Trophoblast cell (in vitro differentiated cells and primary cell): ENCODE measurements around the gene LYPD4.

Experiments used
- DNase-seq, 2 donors: peaks; one replicate each; pipeline ENCODE4 v3.0.0-alpha.2; 2016
- H2AFZ ChIP-seq: 2 replicates; pipeline ENCODE4 v1.6.1; 2013; ENCODE audit warnings: low read length, moderate library complexity, mild to moderate bottlenecking; ENCODE audit not compliant: insufficient read depth, poor library complexity
- H2AK5ac ChIP-seq: 2 replicates; pipeline ENCODE4 v1.6.1; 2013; ENCODE audit warnings: mild to moderate bottlenecking, low read length
- H2BK120ac ChIP-seq: 2 replicates; pipeline ENCODE4 v1.6.1; 2013; ENCODE audit warnings: low read length, mild to moderate bottlenecking, moderate library complexity; ENCODE audit not compliant: insufficient read depth, poor library complexity
- H2BK12ac ChIP-seq: 2 replicates; pipeline ENCODE4 v1.6.1; 2013; ENCODE audit warnings: mild to moderate bottlenecking, low read length, moderate library complexity
- H2BK5ac ChIP-seq: 2 replicates; pipeline ENCODE4 v1.6.1; 2013; ENCODE audit warnings: low read length, low read depth, moderate library complexity, mild to moderate bottlenecking; ENCODE audit not compliant: poor library complexity
- H3K14ac ChIP-seq: 2 replicates; pipeline ENCODE4 v1.6.1; 2013; ENCODE audit warnings: mild to moderate bottlenecking, low read length
- H3K18ac ChIP-seq: 2 replicates; pipeline ENCODE4 v1.6.1; 2013; ENCODE audit warnings: mild to moderate bottlenecking, low read length
- H3K23ac ChIP-seq: 2 replicates; pipeline ENCODE4 v1.6.1; 2013; ENCODE audit warnings: low read length
- H3K27ac ChIP-seq: 2 replicates; pipeline ENCODE4 v1.5.1; 2013; ENCODE audit warnings: low read depth, mild to moderate bottlenecking, inconsistent platforms, low read length, moderate library complexity
- H3K27me3 ChIP-seq: 2 replicates; pipeline ENCODE4 v1.6.1; 2013; ENCODE audit warnings: inconsistent platforms, mild to moderate bottlenecking, low read length, moderate library complexity; ENCODE audit not compliant: insufficient read depth
- H3K36me3 ChIP-seq, 2 experiments: 1 replicate in 1 of 2; 2 replicates in 1 of 2; pipeline ENCODE4 v1.6.1; 2013; ENCODE audit warnings: low read length in 2 of 2, mild to moderate bottlenecking in 2 of 2, moderate library complexity in 1 of 2; ENCODE audit not compliant: insufficient read depth in 2 of 2, control insufficient read depth in 1 of 2
- H3K4ac ChIP-seq: 2 replicates; pipeline ENCODE4 v1.6.1; 2013; ENCODE audit warnings: low read depth, mild to moderate bottlenecking, low read length, moderate library complexity
- H3K4me1 ChIP-seq, 2 experiments: 1 replicate in 1 of 2; 2 replicates in 1 of 2; pipeline ENCODE4 v1.6.1; 2013; ENCODE audit warnings: low read length in 2 of 2, mild to moderate bottlenecking in 2 of 2, moderate library complexity in 1 of 2; ENCODE audit not compliant: insufficient read depth in 2 of 2, control insufficient read depth in 1 of 2
- H3K4me2 ChIP-seq: 2 replicates; pipeline ENCODE4 v1.6.1; 2013; ENCODE audit warnings: inconsistent platforms, mild to moderate bottlenecking, low read length, moderate library complexity
- H3K4me3 ChIP-seq: 2 replicates; pipeline ENCODE4 v1.5.1; 2013; ENCODE audit warnings: mild to moderate bottlenecking, low read depth, low read length, inconsistent platforms
- H3K79me1 ChIP-seq: one replicate; pipeline ENCODE4 v1.6.1; 2013; ENCODE audit warnings: low read length
- H3K79me2 ChIP-seq: 2 replicates; pipeline ENCODE4 v1.6.1; 2013; ENCODE audit warnings: low read length, mild to moderate bottlenecking; ENCODE audit not compliant: control insufficient read depth, insufficient read depth, poor library complexity
- H3K9ac ChIP-seq: 2 replicates; pipeline ENCODE4 v1.6.1; 2013; ENCODE audit warnings: mild to moderate bottlenecking, low read length
- H3K9me3 ChIP-seq: 2 replicates; pipeline ENCODE4 v1.6.1; 2013; ENCODE audit warnings: low read depth, mild to moderate bottlenecking, control low read depth, inconsistent platforms, low read length; ENCODE audit not compliant: insufficient read depth
- H4K12ac ChIP-seq: 2 replicates; pipeline ENCODE4 v1.6.1; 2013; ENCODE audit warnings: low read depth, mild to moderate bottlenecking, low read length, moderate library complexity
- H4K8ac ChIP-seq: 2 replicates; pipeline ENCODE4 v1.6.1; 2013; ENCODE audit warnings: low read depth, mild to moderate bottlenecking, low read length, moderate library complexity
- H4K91ac ChIP-seq: one replicate; pipeline ENCODE4 v1.6.1; 2013; ENCODE audit warnings: low read depth, mild to moderate bottlenecking, low read length, moderate library complexity
- WGBS: extraction: QIAGEN DNeasy Blood & Tissue Kit; methylation state at CpG from one replicate; pipeline ENCODE4 v1.1.7; 2013; ENCODE audit warnings: missing lambda C conversion rate; ENCODE audit not compliant: insufficient read length, insufficient coverage; ENCODE audit errors: extremely low coverage; 5-methylcytosine and 5-hydroxymethylcytosine counted together

Gene LYPD4

DNA sequence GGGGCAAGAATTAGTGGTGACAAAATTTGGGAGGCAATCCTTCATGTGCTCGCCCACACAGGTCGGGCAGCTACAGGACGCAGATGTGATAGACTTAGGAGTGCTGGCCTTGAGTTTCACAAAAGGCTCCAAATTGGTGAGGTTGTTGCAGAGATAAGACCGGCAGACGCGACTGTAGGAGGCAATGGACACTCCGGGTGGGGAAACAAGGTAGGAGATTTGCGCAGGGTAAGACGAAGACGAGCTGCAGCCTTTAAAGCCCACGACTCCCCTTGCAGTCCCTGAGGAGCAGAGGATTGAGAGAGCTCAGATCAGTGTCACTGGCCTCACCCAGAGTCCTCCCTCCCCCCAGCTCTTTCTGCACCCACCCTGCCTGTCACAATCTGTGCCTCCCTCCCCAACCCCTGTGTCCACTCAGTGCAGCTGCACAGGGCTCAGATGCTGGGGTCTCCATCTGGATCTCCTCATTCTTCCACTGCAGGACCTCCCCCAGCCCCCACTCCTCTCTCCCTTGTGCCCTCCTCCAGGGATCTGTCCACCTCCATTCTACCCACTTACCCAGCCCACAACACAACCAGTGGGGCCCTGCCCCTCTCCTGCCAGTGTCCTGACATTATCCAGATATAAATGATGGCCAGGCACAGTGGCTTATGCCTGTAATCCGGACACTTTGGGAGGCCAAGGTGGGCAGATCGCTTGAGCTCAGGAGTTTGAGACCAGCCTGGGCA is 6.3 kb downstream of the LYPD4 start:
- Histone ChIP-seq H2BK120ac (no peak overlapping the region), H4K12ac (no peak overlapping the region), H3K4me1 (no peaks in the 10 kb centered on the region), H3K9me3 (no peaks in the 10 kb centered on the region), H3K14ac (no peak overlapping the region), H4K8ac (no peak overlapping the region), H3K79me1 (no peaks in the 10 kb centered on the region), H3K27me3 (no peaks in the 10 kb centered on the region), H3K9ac (no peak overlapping the region), H2BK12ac (no peak overlapping the region), H2AK5ac (no peak overlapping the region), H3K23ac (no peak overlapping the region), H3K27ac (no peak overlapping the region), H3K18ac (no peak overlapping the region), H3K79me2 (no peaks in the 10 kb centered on the region), H2BK5ac (no peak overlapping the region), H2AFZ (no peak overlapping the region), H3K4me3 (no peak overlapping the region), H3K4ac (no peak overlapping the region), H4K91ac (no peak overlapping the region), H3K36me3 (no peaks in the 10 kb centered on the region), H3K4me2 (no peak overlapping the region)
- no peak for DNase-seq
- WGBS = no CpG with 5 or more reads among the region's 13 CpGs

DNA sequence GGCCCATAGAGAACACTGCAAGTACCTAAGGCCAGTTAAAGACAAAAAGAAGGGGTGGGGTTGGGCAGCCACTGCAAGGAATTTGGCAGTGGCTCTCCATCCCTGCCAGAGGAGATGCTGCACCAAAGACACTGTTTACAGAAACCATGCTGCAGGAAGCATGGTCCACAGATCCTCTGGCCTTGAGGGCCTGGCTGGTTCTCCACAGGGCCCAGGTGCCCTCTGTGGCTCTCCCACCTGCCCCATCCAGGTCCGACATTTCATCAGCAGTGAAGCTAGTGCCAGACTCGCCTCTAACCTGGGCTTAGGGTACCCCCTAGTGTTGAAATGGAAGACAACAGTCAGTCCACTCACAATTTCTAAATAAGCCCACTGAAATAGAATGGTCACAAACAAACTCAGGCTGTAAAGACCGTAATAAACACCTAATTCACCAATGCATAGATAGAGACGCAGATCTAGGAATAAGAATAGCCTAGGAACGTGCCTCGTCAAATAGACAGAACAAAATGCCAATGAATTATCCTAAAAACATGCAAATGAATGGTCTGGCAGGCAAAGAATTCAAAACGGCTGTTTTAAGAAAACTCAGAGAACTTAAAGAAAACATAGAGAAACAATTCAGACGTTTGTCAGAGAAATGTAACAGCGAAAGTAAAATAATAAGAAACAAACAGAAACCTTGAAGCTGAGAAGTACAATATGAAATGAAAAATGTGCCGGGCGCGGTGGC is 23.3 kb downstream of the LYPD4 start:
- Histone ChIP-seq H4K8ac (no peak overlapping the region), H3K14ac (no peak overlapping the region), H2AFZ (no peak overlapping the region), H2BK5ac (no peak overlapping the region), H2BK12ac (no peak overlapping the region), H3K4me3 (no peak overlapping the region), H4K12ac (no peak overlapping the region), H4K91ac (no peak overlapping the region), H3K27ac (no peak overlapping the region), H3K18ac (no peak overlapping the region), H3K9me3 (no peaks in the 10 kb centered on the region), H3K4me2 (no peak overlapping the region), H3K36me3 (no peaks in the 10 kb centered on the region), H3K79me1 (no peaks in the 10 kb centered on the region), H2AK5ac (no peak overlapping the region), H3K27me3 (no peaks in the 10 kb centered on the region), H2BK120ac (no peak overlapping the region), H3K23ac (no peak overlapping the region), H3K79me2 (no peaks in the 10 kb centered on the region), H3K9ac (no peak overlapping the region), H3K4me1 (no peaks in the 10 kb centered on the region), H3K4ac (no peak overlapping the region)
- peak in 1 of 2 donors; percentile 48 for DNase-seq
- WGBS = no CpG with 5 or more reads among the region's 12 CpGs

DNA sequence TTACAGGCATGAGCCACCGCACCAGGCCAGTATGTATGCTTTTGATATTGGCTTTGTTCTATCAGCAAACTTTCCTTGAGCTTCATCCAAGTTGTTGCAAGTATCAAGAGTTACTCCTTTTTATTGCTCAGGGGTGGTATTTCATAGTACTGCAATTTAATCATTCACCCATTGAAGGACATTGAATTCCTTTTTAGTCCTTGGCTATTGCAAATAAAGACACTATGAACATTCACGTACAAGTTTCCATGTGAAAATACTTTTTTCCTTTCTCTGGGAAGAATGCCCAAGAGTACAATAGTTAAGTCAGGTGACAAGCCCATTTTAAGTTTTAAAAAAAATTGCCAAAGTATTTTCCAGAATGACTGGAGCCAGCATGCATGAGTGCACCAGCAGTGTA is 27.7 kb downstream of the LYPD4 start:
- no peak overlapping the region for H3K23ac ChIP-seq
- no peak overlapping the region for H2BK120ac ChIP-seq
- no peak overlapping the region for H4K8ac ChIP-seq
- H3K18ac ChIP-seq = no peak overlapping the region
- no peak overlapping the region for H3K4me3 ChIP-seq
- H3K27me3 ChIP-seq = no peaks in the 10 kb centered on the region
- WGBS = no CpG with 5 or more reads among the region's 2 CpGs
- no peaks in the 10 kb centered on the region for H3K79me2 ChIP-seq
- H3K9ac ChIP-seq = no peak overlapping the region
- H3K4ac ChIP-seq = no peak overlapping the region
- H3K79me1 ChIP-seq = no peaks in the 10 kb centered on the region
- H2AK5ac ChIP-seq = no peak overlapping the region
- H3K9me3 ChIP-seq = peaks cover 3% of the 10 kb centered on the region
- no peak overlapping the region for H3K27ac ChIP-seq
- H4K91ac ChIP-seq = no peak overlapping the region
- no peak overlapping the region for H2BK5ac ChIP-seq
- no peak overlapping the region for H2AFZ ChIP-seq
- no peak overlapping the region for H3K14ac ChIP-seq
- H3K36me3 ChIP-seq = no peaks in the 10 kb centered on the region
- H4K12ac ChIP-seq = no peak overlapping the region
- no peaks in the 10 kb centered on the region for H3K4me1 ChIP-seq
- no peak overlapping the region for H3K4me2 ChIP-seq
- no peak overlapping the region for H2BK12ac ChIP-seq
- no peak for DNase-seq

DNA sequence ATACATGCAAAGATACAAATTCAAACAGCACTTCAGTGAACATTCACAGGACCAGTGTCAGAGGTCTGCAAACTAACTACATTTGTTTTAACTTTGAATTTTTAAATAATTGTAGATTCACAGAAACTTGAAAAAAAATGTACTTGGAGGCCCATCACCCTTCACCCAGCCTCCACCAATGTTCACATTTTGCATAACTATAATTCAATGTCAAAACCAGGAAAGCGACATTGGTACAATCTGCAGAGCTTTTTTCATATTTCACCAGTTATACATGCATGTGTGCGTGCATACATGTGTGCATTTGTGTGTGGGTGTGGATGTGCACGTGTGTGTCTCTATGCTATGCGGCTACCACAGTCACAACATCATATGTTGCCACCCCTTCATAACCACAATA is 29.2 kb downstream of the LYPD4 start:
- no peaks in the 10 kb centered on the region for H3K36me3 ChIP-seq
- H3K27ac ChIP-seq = no peak overlapping the region
- H4K12ac ChIP-seq = no peak overlapping the region
- no CpG with 5 or more reads among the region's 4 CpGs for WGBS
- H3K14ac ChIP-seq = no peak overlapping the region
- H3K4ac ChIP-seq = no peak overlapping the region
- H4K8ac ChIP-seq = no peak overlapping the region
- H3K9me3 ChIP-seq = peaks cover 9% of the 10 kb centered on the region
- H3K79me1 ChIP-seq = no peaks in the 10 kb centered on the region
- no peak for DNase-seq
- no peak overlapping the region for H3K4me2 ChIP-seq
- no peak overlapping the region for H2BK5ac ChIP-seq
- no peak overlapping the region for H3K23ac ChIP-seq
- no peak overlapping the region for H2BK120ac ChIP-seq
- H3K4me1 ChIP-seq = no peaks in the 10 kb centered on the region
- no peak overlapping the region for H2AK5ac ChIP-seq
- H4K91ac ChIP-seq = no peak overlapping the region
- no peak overlapping the region for H2AFZ ChIP-seq
- no peak overlapping the region for H2BK12ac ChIP-seq
- H3K79me2 ChIP-seq = no peaks in the 10 kb centered on the region
- H3K9ac ChIP-seq = no peak overlapping the region
- H3K18ac ChIP-seq = no peak overlapping the region
- no peaks in the 10 kb centered on the region for H3K27me3 ChIP-seq
- no peak overlapping the region for H3K4me3 ChIP-seq
